Measurements from ENCODE around the gene STEAP3. TPM values are rescaled to one million over a fixed set of nuclear protein-coding genes. Genes with fewer than 3 reads are reported as not detected.

Gene STEAP3
- total RNA-seq, 4 donors from 2014 or later, result 10.1 to 21.7 (median 10.6) TPM

GRCh38 chr2:119246884-119247843 lies 23.5 kb downstream of the STEAP3 start:
- H3K27me3 ChIP-seq, result no peaks in the 10 kb centered on the region
- TF ChIP-seq CTCF (IDR thresholded peaks at IDR 0.05 in 4 of 5, conservative IDR thresholded peaks at IDR 0.05 in 1 of 5) (no peak), POLR2A (IDR thresholded peaks at IDR 0.05) (no peak)
- peaks cover 28 to 30% of the 10 kb centered on the region in 2 donors for H3K4me1 ChIP-seq
- no peak overlapping the region for H3K27ac ChIP-seq
- in situ Hi-C loops (cut with MboI; ENCODE audit: low sequenced_read_pairs in 4 of 4) (no loop called here), intact Hi-C loops (cut with DNase I; ENCODE audit: low total_unique reads) (no loop called here)
- peak in 1 of 2 donors; percentile 1 for DNase-seq
- no peak overlapping the region for H3K4me3 ChIP-seq
- H3K36me3 ChIP-seq, result peaks cover 0 to 43% of the 10 kb centered on the region in 2 donors
- no peak for ATAC-seq
- no peaks in the 10 kb centered on the region for H3K9me3 ChIP-seq

- Histone ChIP-seq H3K27me3 (no peaks in the 10 kb centered on the region), H3K4me1 (peaks cover 25 to 26% of the 10 kb centered on the region in 2 donors), H3K4me3 (no peak overlapping the region), H3K36me3 (peaks cover 0 to 43% of the 10 kb centered on the region in 2 donors), H3K9me3 (no peaks in the 10 kb centered on the region), H3K27ac (no peak overlapping the region)
- TF ChIP-seq CTCF (IDR thresholded peaks at IDR 0.05 in 4 of 5, conservative IDR thresholded peaks at IDR 0.05 in 1 of 5) (no peak), POLR2A (IDR thresholded peaks at IDR 0.05) (no peak)
- intact Hi-C loops (cut with DNase I; ENCODE audit: low total_unique reads), result no loop called here
- DNase-seq (no peak), ATAC-seq (no peak)
- in situ Hi-C loops (cut with MboI; ENCODE audit: low sequenced_read_pairs in 4 of 4), result no loop called here
Measured at GRCh38 chr2:119247844-119248271, 24.2 kb downstream of the STEAP3 start.

GRCh38 chr2:119248311-119248710 lies 24.7 kb downstream of the STEAP3 start:
- in situ Hi-C loops (cut with MboI; ENCODE audit: low sequenced_read_pairs in 4 of 4) (no loop called here), intact Hi-C loops (cut with DNase I; ENCODE audit: low total_unique reads) (no loop called here)
- peaks cover 24 to 27% of the 10 kb centered on the region in 2 donors for H3K4me1 ChIP-seq
- H3K9me3 ChIP-seq, result no peaks in the 10 kb centered on the region
- H3K27me3 ChIP-seq, result no peaks in the 10 kb centered on the region
- H3K36me3 ChIP-seq, result peaks cover 0 to 43% of the 10 kb centered on the region in 2 donors
- DNase-seq, result no peak
- ATAC-seq, result no peak
- H3K27ac ChIP-seq, result no peak overlapping the region
- no peak for TF ChIP-seq CTCF (IDR thresholded peaks at IDR 0.05 in 4 of 5, conservative IDR thresholded peaks at IDR 0.05 in 1 of 5)
- no peak for TF ChIP-seq POLR2A (IDR thresholded peaks at IDR 0.05)
- H3K4me3 ChIP-seq, result no peak overlapping the region

GRCh38 chr2:119248751-119249150 lies 25.1 kb downstream of the STEAP3 start:
- in situ Hi-C loops (cut with MboI; ENCODE audit: low sequenced_read_pairs in 4 of 4) (no loop called here), intact Hi-C loops (cut with DNase I; ENCODE audit: low total_unique reads) (no loop called here)
- H3K9me3 ChIP-seq, result no peaks in the 10 kb centered on the region
- H3K4me1 ChIP-seq, result peaks cover 24 to 27% of the 10 kb centered on the region in 2 donors
- no peak for ATAC-seq
- TF ChIP-seq CTCF (IDR thresholded peaks at IDR 0.05 in 4 of 5, conservative IDR thresholded peaks at IDR 0.05 in 1 of 5) (no peak), POLR2A (IDR thresholded peaks at IDR 0.05) (no peak)
- no peak overlapping the region for H3K4me3 ChIP-seq
- H3K36me3 ChIP-seq, result peaks cover 0 to 43% of the 10 kb centered on the region in 2 donors
- no peak overlapping the region for H3K27ac ChIP-seq
- no peaks in the 10 kb centered on the region for H3K27me3 ChIP-seq
- no peak for DNase-seq
